Activated naive CD4-positive, alpha-beta T cell treated with anti-CD3 and anti-CD28 coated beads, Interleukin-2, amount 50 U/mL, for 72 hours (primary cell): ENCODE results near the gene CEP162. TPM values are rescaled to one million over a fixed set of nuclear protein-coding genes. Genes with fewer than 3 reads are reported as not detected.
A peak's percentile ranks its signal among the peaks of the same experiment; 100 is the strongest.
"Not testable (repeated sequence)": the region's sequence is repeated elsewhere in the genome, so short reads cannot be mapped to it uniquely, and the experiment has no call there.

Source experiments
- ATAC-seq, 2 donors: fragments of 150-1000 bp; cut with Tn5 transposase; 2 replicates each; pipeline ENCODE4 v1.10.0; 2021; ENCODE audit warnings: mild to moderate bottlenecking in 2 of 2, moderate library complexity in 2 of 2
- DNase-seq, 2 donors: peaks; one replicate each; pipeline ENCODE4 v3.0.0; 2021 to 2022; ENCODE audit warnings: low spot score in 2 of 2
- H3K27ac Mint-ChIP-seq, 2 donors: one replicate each; pipeline ENCODE4 v1.8.0; 2022; ENCODE audit warnings: mild to moderate bottlenecking in 2 of 2, mixed read lengths in 2 of 2
- H3K36me3 Mint-ChIP-seq, 2 donors: one replicate each; pipeline ENCODE4 v1.8.0; 2022; ENCODE audit warnings: mixed read lengths in 2 of 2
- H3K9me3 Mint-ChIP-seq, 2 donors: one replicate each; pipeline ENCODE4 v1.8.0; 2022; ENCODE audit warnings: mixed read lengths in 2 of 2
- total RNA-seq, 2 donors: library from RNA; stranded (reverse); gene quantifications; one replicate each; pipeline ENCODE4 v1.2.3, GENCODE V29; 2022

Gene CEP162
- total RNA-seq, 2 donors from 2014 or later: 4.9 to 8.0 TPM

GRCh38 chr6:84244416-84245081, 17.1 kb upstream of the CEP162 start:
- not testable (repeated sequence) for ATAC-seq, H3K36me3 Mint-ChIP-seq, H3K9me3 Mint-ChIP-seq, DNase-seq, H3K27ac Mint-ChIP-seq

DNA sequence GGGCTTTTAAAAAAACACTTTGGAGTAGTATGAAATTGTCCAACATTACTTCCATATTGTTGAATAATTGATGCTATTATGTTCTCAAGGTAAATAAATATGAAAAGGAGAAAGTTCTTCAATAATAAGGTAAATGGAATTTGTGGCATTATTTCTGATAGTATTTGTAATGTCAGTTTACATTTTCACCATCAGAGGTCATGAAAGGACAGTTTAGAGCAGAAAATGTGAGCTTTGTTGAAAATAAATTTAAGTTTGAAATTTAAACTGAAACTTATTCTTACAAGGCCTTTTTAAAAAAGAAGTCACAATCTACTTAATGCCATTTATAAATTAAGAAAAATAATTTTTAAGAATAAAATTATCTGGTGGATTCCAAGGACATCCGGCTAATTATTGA, 15.8 kb upstream of the CEP162 start:
- no peaks in the 10 kb centered on the region for H3K9me3 Mint-ChIP-seq
- no peak overlapping the region for H3K27ac Mint-ChIP-seq
- ATAC-seq (no peak), DNase-seq (no peak)
- no peaks in the 10 kb centered on the region for H3K36me3 Mint-ChIP-seq

GRCh38 chr6:84242265-84242664, 14.8 kb upstream of the CEP162 start:
- no peak overlapping the region for H3K27ac Mint-ChIP-seq
- ATAC-seq: no peak

GRCh38 chr6:84228198-84228543, 728 bp upstream of the CEP162 start:
- Mint-ChIP-seq H3K27ac (peak overlapping the region in 1 of 2 donors; percentile 86), H3K36me3 (no peaks in the 10 kb centered on the region), H3K9me3 (no peaks in the 10 kb centered on the region)
- ATAC-seq (no peak), DNase-seq (no peak)

More at GRCh38 chr6:84242265-84242664, 14.8 kb upstream of the CEP162 start:
- DNase-seq: no peak
- Mint-ChIP-seq H3K9me3 (no peaks in the 10 kb centered on the region), H3K36me3 (no peaks in the 10 kb centered on the region)

GRCh38 chr6:84227044-84227433, 404 bp downstream of the CEP162 start:
- ATAC-seq: peak; percentile 18 to 24
- Mint-ChIP-seq H3K27ac (peak overlapping the region; percentile 84 to 86), H3K9me3 (no peaks in the 10 kb centered on the region), H3K36me3 (no peaks in the 10 kb centered on the region)
- peak in 1 of 2 donors; percentile 5 for DNase-seq

- no peak for DNase-seq
- no peaks in the 10 kb centered on the region for H3K9me3 Mint-ChIP-seq
- no peak for ATAC-seq
- no peaks in the 10 kb centered on the region for H3K36me3 Mint-ChIP-seq
- H3K27ac Mint-ChIP-seq: no peak overlapping the region
Observed at GRCh38 chr6:84224251-84224650, 3.2 kb downstream of the CEP162 start.

- DNase-seq, H3K27ac Mint-ChIP-seq, ATAC-seq, H3K9me3 Mint-ChIP-seq, H3K36me3 Mint-ChIP-seq: not testable (repeated sequence)
Observed at GRCh38 chr6:84223608-84224007, 3.8 kb downstream of the CEP162 start.

DNA sequence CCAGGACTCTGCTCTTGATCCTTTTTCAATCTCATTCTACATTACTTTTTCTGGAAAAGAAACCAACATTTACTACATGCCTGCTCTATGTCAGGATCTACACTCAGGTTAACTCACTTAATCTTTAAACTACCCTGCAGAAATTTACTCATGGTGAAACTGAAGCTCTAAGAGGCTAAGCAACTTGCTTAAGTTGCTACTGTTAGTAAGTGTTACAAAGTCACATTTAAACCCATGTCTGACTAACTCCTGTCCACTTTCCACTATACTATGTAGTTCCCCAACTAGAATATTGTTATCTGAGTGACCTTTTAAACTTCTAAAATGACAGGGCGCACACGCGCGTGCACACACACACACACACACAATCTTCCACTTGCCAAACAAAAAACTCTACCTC, 5.0 kb downstream of the CEP162 start:
- Mint-ChIP-seq H3K9me3 (no peaks in the 10 kb centered on the region), H3K27ac (no peak overlapping the region), H3K36me3 (no peaks in the 10 kb centered on the region)
- no peak for DNase-seq
- no peak for ATAC-seq

DNA sequence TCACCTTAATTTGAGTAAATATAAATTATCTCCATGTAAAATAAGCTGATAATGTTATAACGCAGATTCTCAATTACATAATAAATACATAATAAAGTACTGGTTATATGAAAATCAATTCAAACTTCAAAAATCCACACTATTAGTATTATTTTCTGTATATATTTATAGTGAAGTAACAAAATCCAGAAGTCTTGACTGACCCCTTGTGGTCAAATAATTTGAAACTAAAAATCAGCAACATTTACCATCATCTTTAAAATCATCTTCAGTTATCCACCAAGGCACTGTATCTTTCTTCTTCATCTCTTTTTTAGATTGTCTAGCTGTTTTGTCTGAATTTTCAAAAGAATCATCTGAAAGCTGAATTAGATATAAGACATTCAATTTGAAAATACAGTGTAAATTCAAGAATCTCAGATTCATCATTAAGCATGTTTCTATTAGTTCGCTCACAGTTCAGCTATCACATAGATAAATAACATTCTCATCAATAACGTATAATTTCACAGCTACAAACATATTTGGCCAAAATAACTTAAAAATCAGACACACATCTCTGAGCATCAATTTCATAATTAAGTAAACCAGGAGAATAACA, 6.5 kb downstream of the CEP162 start:
- no peak for DNase-seq
- ATAC-seq: no peak
- Mint-ChIP-seq H3K27ac (no peak overlapping the region), H3K36me3 (no peaks in the 10 kb centered on the region), H3K9me3 (no peaks in the 10 kb centered on the region)

DNA sequence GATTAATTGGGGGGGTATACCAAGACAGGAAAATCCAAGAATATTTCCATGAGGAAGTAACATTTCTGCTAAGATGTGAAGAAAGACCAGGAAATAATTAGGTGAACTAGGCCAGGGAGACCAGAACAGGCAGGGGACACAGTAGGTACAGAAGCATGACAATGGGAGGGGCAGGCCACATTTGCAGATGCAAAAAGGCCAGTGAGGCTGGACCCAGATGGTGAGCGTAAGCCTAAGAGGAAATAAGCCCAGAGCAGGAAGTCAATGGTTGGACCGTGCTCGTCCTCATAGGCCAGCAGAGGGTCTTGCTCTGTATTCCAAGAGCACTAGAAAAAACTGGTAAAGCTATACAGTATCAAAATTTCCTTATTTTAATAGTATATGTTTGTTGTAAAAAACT, 9.4 kb downstream of the CEP162 start:
- ATAC-seq: no peak
- Mint-ChIP-seq H3K27ac (no peak overlapping the region), H3K36me3 (no peaks in the 10 kb centered on the region), H3K9me3 (no peaks in the 10 kb centered on the region)
- DNase-seq: no peak

DNA sequence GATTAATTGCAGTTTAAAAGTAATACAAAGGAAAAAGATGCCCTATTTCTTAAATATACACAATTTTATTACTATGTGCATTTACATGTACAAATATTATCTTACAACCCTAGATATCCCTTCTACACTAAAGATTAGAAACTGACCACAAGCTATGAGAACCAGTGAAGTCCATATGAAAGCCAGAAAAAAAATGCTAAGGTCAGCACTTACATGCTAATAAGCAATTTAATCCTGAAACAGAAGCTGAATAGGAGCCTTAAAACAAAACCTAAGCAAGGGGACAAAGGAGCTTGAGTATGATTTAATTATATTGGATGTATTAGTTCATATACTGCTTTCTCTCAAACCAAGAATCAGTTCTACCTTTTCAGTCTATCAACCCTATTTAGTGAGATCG, 14.2 kb downstream of the CEP162 start:
- Mint-ChIP-seq H3K36me3 (peaks cover 0 to 12% of the 10 kb centered on the region in 2 donors), H3K27ac (no peak overlapping the region), H3K9me3 (no peaks in the 10 kb centered on the region)
- DNase-seq (no peak), ATAC-seq (no peak)

DNA sequence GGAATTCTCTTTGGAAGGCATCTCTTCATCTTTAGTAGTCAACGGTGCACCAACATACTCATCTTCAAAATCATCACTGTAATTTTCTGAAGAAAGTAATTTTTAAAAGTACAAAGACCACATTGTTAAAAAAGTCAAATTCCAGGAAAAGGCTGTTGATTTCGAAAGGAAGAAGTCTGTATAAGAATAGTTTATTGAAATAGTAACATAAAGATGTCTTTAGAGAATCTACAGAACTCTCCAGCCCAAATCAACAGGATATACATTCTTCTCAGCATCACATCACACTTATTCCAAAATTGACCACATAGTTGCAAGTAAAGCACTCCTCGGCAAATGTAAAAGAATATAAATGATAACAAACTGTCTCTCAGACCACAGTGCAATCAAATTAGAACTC, 23.4 kb downstream of the CEP162 start:
- no peak for ATAC-seq
- peaks cover 6 to 25% of the 10 kb centered on the region in 2 donors for H3K36me3 Mint-ChIP-seq
- no peak for DNase-seq
- H3K9me3 Mint-ChIP-seq: no peaks in the 10 kb centered on the region
- H3K27ac Mint-ChIP-seq: no peak overlapping the region

GRCh38 chr6:84199987-84200386, 27.5 kb downstream of the CEP162 start:
- H3K9me3 Mint-ChIP-seq, DNase-seq, H3K27ac Mint-ChIP-seq, ATAC-seq: not testable (repeated sequence)
- H3K36me3 Mint-ChIP-seq: peaks cover 12 to 29% of the 10 kb centered on the region in 2 donors

GRCh38 chr6:84197708-84198107, 29.7 kb downstream of the CEP162 start:
- DNase-seq (no peak), ATAC-seq (no peak)
- H3K9me3 Mint-ChIP-seq: no peaks in the 10 kb centered on the region
- H3K36me3 Mint-ChIP-seq: peaks cover 16 to 31% of the 10 kb centered on the region in 2 donors
- no peak overlapping the region for H3K27ac Mint-ChIP-seq

- ATAC-seq (peak; percentile 33 to 63), DNase-seq (no peak)
- Mint-ChIP-seq H3K27ac (no peak overlapping the region), H3K36me3 (peaks cover 34 to 56% of the 10 kb centered on the region in 2 donors), H3K9me3 (no peaks in the 10 kb centered on the region)
Observed at GRCh38 chr6:84193114-84193708, 34.2 kb downstream of the CEP162 start.

DNA sequence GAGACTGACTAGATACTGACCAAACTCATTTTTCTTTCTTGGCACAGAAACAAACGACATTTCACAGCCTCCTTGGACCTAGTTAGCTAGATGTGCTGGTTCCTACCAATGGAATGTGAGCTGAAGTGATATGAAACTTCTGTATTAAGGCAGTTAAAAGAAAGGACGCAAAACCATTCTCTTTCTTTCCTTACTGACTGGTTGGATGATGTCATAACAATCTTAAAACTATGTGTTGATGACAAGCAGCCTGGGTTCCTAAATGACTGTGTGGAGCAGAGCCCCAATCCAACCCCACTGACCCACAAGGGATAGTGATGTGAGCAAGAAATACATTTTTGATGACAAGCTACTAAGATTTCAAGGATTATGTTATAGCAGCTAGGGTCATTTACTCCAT, 35.6 kb downstream of the CEP162 start:
- no peak for ATAC-seq
- peaks cover 34 to 59% of the 10 kb centered on the region in 2 donors for H3K36me3 Mint-ChIP-seq

DNA sequence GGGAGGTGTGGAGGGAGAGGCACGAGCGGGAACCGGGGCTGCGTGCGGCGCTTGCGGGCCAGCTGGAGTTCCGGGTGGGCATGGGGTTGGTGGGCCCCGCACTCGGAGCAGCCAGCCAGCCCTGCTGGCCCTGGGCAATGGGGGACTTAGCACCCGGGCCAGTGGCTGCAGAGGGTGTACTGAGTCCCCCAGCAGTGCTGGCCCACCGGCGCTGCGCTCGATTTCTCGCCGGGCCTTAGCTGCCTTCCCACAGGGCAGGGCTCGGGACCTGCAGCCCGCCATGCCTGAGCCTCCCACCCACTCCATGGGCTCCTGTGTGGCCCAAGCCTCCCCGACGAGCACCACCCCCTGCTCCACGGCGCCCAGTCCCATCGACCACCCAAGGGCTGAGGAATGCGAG, 38.1 kb downstream of the CEP162 start:
- not testable (repeated sequence) for H3K9me3 Mint-ChIP-seq, ATAC-seq, DNase-seq, H3K27ac Mint-ChIP-seq
- peaks cover 26 to 39% of the 10 kb centered on the region in 2 donors for H3K36me3 Mint-ChIP-seq

More for the DNA sequence above, 35.6 kb downstream of the CEP162 start:
- no peaks in the 10 kb centered on the region for H3K9me3 Mint-ChIP-seq
- DNase-seq: no peak
- H3K27ac Mint-ChIP-seq: no peak overlapping the region

DNA sequence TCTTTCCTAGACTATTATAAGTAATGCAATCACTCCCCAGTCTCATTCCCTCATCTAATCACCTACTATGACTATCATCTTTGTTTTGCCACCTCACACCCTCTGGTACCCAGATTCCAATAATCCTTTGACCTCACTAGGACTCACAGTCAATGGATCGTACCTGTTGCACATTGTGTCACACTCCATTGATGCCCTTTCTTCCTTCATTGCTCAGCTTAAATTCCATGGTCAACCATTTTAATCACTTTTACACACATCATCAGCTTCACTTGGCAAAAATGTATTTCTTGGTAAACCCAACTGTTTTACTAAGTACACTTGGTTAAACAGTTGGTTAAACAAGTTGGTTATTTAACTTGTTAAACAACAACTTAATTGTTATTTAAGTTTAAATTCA, 44.0 kb downstream of the CEP162 start:
- Mint-ChIP-seq H3K36me3 (peaks cover 15 to 16% of the 10 kb centered on the region in 2 donors), H3K9me3 (peaks cover 0 to 5% of the 10 kb centered on the region in 2 donors)
- no peak for ATAC-seq

More for the DNA sequence above, 44.0 kb downstream of the CEP162 start:
- no peak overlapping the region for H3K27ac Mint-ChIP-seq
- no peak for DNase-seq
